GM13976 (cell line): ENCODE results near the gene KDM4B.
A peak's percentile ranks its signal among the peaks of the same experiment; 100 is the strongest.

Source experiments
- DNase-seq: peaks from one replicate; pipeline ENCODE4 v3.0.0; 2012; ENCODE audit warnings: low spot score
- in situ Hi-C: fragments of 300-500 bp; cut with MboI; formaldehyde crosslinking; loops from one replicate; pipeline ENCODE4 v1.12.0; 2022; ENCODE audit warnings: low sequenced_read_pairs, mixed read lengths, inconsistent platforms; ENCODE audit not compliant: unreplicated experiment
- TF ChIP-seq, protein P1 (sequence below): IDR thresholded peaks from 2 replicates; pipeline ENCODE4 v1.5.1; 2012; ENCODE audit warnings: borderline replicate concordance, mild to moderate bottlenecking; ENCODE audit not compliant: insufficient read depth; ENCODE audit errors: extremely low read depth, missing control alignments, control extremely low read depth

The KDM4B gene

DNA sequence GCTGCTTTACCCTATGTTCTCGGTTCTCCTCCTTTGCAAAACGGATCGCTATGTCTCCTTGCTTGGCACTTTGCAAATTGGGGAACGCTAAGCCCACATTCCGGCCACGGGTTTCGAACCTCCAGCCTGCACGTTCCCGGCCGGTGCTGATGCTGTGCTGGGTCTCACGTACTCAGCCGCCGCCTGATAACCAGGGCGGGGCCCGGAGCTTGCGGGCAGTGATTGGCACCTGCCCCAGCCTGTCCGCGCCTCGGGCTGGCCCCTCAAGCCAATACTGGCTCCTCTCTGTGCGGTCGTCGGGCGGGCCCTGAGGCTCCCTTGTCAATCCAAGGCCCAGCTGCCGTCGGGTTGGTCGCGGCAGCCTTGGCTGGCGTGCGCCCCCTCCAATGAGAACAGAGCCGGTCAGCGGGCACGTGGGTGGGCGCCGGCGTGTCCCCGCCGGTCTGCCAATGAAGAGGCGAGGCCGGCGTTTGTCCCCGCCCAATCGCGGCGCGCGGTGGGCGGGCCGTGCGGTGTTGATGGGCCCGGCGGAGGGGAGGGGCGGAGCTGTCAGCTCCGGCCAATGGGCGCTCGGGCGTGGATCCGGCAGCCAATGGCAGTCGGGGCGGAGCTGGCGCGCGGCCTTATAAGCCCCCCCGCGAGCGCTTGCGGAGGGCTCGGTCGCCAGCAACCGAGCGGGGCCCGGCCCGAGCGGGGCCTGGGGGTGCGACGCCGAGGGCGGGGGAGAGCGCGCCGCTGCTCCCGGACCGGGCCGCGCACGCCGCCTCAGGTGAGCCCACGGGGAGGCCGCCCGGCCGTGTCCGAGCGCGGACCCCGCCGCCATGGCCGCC lies at the start of gene KDM4B:
TSS of gene KDM4B (plus strand) at position 652 of the 830 bp plus-strand sequence. CDS start 63,778 bp downstream, outside the sequence.
- peak; percentile 100 for DNase-seq
- TF ChIP-seq, protein P1, sequence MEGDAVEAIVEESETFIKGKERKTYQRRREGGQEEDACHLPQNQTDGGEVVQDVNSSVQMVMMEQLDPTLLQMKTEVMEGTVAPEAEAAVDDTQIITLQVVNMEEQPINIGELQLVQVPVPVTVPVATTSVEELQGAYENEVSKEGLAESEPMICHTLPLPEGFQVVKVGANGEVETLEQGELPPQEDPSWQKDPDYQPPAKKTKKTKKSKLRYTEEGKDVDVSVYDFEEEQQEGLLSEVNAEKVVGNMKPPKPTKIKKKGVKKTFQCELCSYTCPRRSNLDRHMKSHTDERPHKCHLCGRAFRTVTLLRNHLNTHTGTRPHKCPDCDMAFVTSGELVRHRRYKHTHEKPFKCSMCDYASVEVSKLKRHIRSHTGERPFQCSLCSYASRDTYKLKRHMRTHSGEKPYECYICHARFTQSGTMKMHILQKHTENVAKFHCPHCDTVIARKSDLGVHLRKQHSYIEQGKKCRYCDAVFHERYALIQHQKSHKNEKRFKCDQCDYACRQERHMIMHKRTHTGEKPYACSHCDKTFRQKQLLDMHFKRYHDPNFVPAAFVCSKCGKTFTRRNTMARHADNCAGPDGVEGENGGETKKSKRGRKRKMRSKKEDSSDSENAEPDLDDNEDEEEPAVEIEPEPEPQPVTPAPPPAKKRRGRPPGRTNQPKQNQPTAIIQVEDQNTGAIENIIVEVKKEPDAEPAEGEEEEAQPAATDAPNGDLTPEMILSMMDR = no peak
- in situ Hi-C loops = no loop called here

DNA sequence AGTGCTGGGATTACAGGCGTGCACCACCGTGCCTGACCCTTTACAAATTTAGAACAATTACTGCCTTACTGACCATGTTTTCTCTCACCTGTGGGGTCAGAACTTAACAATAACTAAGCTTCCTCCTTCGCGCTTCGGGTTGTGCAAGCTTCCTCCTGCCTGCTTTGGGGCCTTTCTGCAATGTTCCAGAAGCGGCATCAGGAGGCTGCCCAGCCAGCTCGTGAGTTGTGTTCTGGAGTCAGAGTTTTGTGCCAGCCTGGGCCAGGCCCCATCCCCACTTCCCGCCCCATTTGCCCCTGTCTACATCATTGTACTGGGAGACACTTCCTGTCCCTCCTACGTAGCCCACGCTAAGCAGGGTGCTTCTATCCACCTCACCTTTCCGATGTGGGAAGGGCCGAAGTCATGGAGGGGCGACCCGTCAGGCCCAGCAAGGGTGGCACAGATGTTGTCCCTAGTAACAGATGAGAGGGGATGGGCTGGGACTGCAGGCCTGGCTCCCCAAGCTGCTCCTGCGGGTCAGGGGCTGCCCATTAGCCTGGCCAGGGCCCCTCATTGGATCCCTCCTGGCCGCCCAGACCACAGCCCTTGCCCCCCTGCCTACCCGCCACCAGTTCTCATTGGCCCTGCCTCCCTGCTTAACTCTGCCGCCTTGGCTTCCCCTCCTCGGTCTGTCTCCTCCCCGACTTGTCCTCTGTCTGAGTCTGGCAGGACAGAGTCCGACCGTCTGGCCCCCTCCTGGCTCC lies 46.2 kb upstream of the KDM4B start:
- no peak for DNase-seq
- TF ChIP-seq, protein P1 = no peak
- in situ Hi-C loops = no loop called here

DNA sequence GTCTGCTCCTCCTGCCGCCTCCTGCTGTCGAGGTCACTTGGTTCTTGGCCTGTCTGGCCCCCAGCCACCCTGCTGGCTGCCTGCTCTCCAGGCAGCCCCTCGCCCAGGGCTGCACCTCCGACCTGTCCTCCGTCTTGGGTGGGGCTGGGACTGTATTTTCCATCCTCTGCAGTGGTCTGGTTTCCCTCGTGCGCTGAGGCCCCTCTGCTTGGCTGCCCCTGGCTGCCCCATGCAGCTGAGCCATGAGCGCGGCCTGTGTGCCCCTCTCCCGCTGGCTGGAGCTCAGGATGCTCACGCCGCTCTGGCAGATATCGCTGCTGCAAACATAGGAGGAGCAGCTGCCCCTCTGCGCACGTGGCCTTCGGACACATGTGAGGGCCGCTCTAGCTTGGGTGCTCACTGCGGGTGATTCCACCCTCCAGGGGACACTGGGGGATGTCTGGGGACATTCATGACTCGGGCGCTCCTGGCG lies 45.6 kb upstream of the KDM4B start:
- in situ Hi-C loops = no loop called here
- DNase-seq = no peak
- TF ChIP-seq, protein P1 = no peak

DNA sequence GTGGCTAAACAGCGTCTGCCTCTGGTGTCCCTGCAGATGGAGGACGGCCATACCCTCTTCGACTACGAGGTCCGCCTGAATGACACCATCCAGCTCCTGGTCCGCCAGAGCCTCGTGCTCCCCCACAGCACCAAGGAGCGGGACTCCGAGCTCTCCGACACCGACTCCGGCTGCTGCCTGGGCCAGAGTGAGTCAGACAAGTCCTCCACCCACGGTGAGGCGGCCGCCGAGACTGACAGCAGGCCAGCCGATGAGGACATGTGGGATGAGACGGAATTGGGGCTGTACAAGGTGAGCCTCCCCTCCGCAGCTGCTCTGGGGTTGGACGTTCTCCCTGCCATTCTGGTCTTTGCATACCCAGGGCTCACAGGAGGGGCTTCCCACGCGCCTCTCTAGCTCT lies 39.7 kb upstream of the KDM4B start:
- in situ Hi-C loops = no loop called here
- TF ChIP-seq, protein P1 = no peak
- no peak for DNase-seq

DNA sequence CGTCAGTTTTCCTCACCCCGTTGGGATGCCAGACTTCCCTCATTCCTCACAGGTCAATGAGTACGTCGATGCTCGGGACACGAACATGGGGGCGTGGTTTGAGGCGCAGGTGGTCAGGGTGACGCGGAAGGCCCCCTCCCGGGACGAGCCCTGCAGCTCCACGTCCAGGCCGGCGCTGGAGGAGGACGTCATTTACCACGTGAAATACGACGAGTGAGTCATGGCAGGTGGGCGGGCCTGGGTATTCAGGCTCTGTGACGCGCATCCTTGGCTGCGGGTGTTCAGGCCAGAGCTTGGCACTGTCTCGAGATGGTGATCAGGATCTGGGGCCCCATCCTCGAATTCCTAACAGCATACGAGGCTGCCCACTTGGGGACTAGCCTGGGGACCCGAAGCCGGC lies 38.2 kb upstream of the KDM4B start:
- in situ Hi-C loops = no loop called here
- DNase-seq = no peak
- TF ChIP-seq, protein P1 = no peak

DNA sequence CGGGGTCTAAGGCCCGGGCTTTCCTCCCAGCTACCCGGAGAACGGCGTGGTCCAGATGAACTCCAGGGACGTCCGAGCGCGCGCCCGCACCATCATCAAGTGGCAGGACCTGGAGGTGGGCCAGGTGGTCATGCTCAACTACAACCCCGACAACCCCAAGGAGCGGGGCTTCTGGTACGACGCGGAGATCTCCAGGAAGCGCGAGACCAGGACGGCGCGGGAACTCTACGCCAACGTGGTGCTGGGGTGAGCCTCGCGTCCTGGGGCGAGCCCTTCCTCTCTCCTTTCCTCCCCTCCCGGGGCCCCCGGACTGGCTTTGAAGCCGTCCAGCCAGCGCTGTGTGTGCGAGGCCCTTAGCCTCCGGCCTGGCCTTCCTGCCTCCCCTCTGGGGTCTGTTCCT lies 36.2 kb upstream of the KDM4B start:
- in situ Hi-C loops = no loop called here
- no peak for DNase-seq
- TF ChIP-seq, protein P1 = no peak
